DMS53 (cell line): ENCODE data around the gene HTR4.
A peak's percentile ranks its signal among the peaks of the same experiment; 100 is the strongest.

Source experiments
- DNase-seq: peaks from one replicate; lab custom pipeline; 2025; lab: John Stamatoyannopoulos, UW

HTR4 gene

GRCh38 chr5:148663509-148663908, 9.2 kb upstream of the HTR4 start:
- no peak for DNase-seq

- DNase-seq = no peak
Measured at GRCh38 chr5:148660346-148660660, 6.0 kb upstream of the HTR4 start.

GRCh38 chr5:148659641-148660345, 5.5 kb upstream of the HTR4 start:
- DNase-seq = peak; percentile 27

GRCh38 chr5:148653291-148653835, 964 bp downstream of the HTR4 start:
- peak; percentile 37 for DNase-seq

GRCh38 chr5:148651528-148651927, 2.8 kb downstream of the HTR4 start:
- DNase-seq = no peak

- DNase-seq = no peak
Measured at GRCh38 chr5:148645527-148645926, 8.8 kb downstream of the HTR4 start.

GRCh38 chr5:148641735-148642134, 12.6 kb downstream of the HTR4 start:
- no peak for DNase-seq

GRCh38 chr5:148640471-148640870, 13.9 kb downstream of the HTR4 start:
- no peak for DNase-seq

GRCh38 chr5:148639081-148639480, 15.2 kb downstream of the HTR4 start:
- DNase-seq = no peak

- no peak for DNase-seq
Measured at GRCh38 chr5:148636353-148636752, 18.0 kb downstream of the HTR4 start.

- no peak for DNase-seq
Measured at GRCh38 chr5:148635321-148636083, 18.8 kb downstream of the HTR4 start.

- DNase-seq = no peak
Measured at GRCh38 chr5:148633067-148633377, 21.3 kb downstream of the HTR4 start.

GRCh38 chr5:148632255-148633066, 21.9 kb downstream of the HTR4 start:
- DNase-seq = no peak

GRCh38 chr5:148626986-148627385, 27.3 kb downstream of the HTR4 start:
- DNase-seq = no peak

- DNase-seq = no peak
Measured at GRCh38 chr5:148626081-148626613, 28.2 kb downstream of the HTR4 start.

- DNase-seq = no peak
Measured at GRCh38 chr5:148625250-148625649, 29.1 kb downstream of the HTR4 start.

GRCh38 chr5:148623741-148624140, 30.6 kb downstream of the HTR4 start:
- DNase-seq = no peak

GRCh38 chr5:148623101-148623500, 31.2 kb downstream of the HTR4 start:
- no peak for DNase-seq

- DNase-seq = no peak
Measured at GRCh38 chr5:148620696-148621095, 33.6 kb downstream of the HTR4 start.

- DNase-seq = no peak
Measured at GRCh38 chr5:148620091-148620490, 34.2 kb downstream of the HTR4 start.

GRCh38 chr5:148619484-148619883, 34.8 kb downstream of the HTR4 start:
- DNase-seq = no peak

- DNase-seq = peak; percentile 23
Measured at GRCh38 chr5:148615644-148616275, 38.6 kb downstream of the HTR4 start.
